OCI-M2 (cell line): ENCODE results near the gene CCDC188.

ENCODE experiments used
- DNase-seq: peaks from one replicate; lab custom pipeline; 2025; ENCODE audit not compliant: unreplicated experiment; lab: John Stamatoyannopoulos, UW

Gene CCDC188

GRCh38 chr22:20108757-20109230 is 42.1 kb downstream of the CCDC188 start:
- no peak for DNase-seq

GRCh38 chr22:20107951-20108756 is 42.7 kb downstream of the CCDC188 start:
- DNase-seq = no peak

GRCh38 chr22:20107471-20107901 is 43.4 kb downstream of the CCDC188 start:
- no peak for DNase-seq

- no peak for DNase-seq
These were observed 44.0 kb downstream of the CCDC188 start for GRCh38 chr22:20106849-20107237.

- no peak for DNase-seq
These were observed 44.5 kb downstream of the CCDC188 start for GRCh38 chr22:20106205-20106848.

GRCh38 chr22:20105456-20106204 is 45.2 kb downstream of the CCDC188 start:
- no peak for DNase-seq

- DNase-seq = no peak
These were observed 48.6 kb downstream of the CCDC188 start for GRCh38 chr22:20102203-20102780.

- no peak for DNase-seq
These were observed 49.2 kb downstream of the CCDC188 start for GRCh38 chr22:20101638-20102037.

GRCh38 chr22:20099099-20099711 is 51.6 kb downstream of the CCDC188 start:
- DNase-seq = no peak
